Trophoblast cell (in vitro differentiated cells and primary cell): ENCODE measurements around the gene CDK18.
A peak's percentile ranks its signal among the peaks of the same experiment; 100 is the strongest.

ENCODE experiments used
- DNase-seq, 2 donors: peaks; one replicate each; pipeline ENCODE4 v3.0.0-alpha.2; 2016
- H2AFZ ChIP-seq: 2 replicates; pipeline ENCODE4 v1.6.1; 2013; ENCODE audit warnings: low read length, moderate library complexity, mild to moderate bottlenecking; ENCODE audit not compliant: insufficient read depth, poor library complexity
- H2AK5ac ChIP-seq: 2 replicates; pipeline ENCODE4 v1.6.1; 2013; ENCODE audit warnings: mild to moderate bottlenecking, low read length
- H2BK120ac ChIP-seq: 2 replicates; pipeline ENCODE4 v1.6.1; 2013; ENCODE audit warnings: low read length, mild to moderate bottlenecking, moderate library complexity; ENCODE audit not compliant: insufficient read depth, poor library complexity
- H2BK12ac ChIP-seq: 2 replicates; pipeline ENCODE4 v1.6.1; 2013; ENCODE audit warnings: mild to moderate bottlenecking, low read length, moderate library complexity
- H2BK5ac ChIP-seq: 2 replicates; pipeline ENCODE4 v1.6.1; 2013; ENCODE audit warnings: low read length, low read depth, moderate library complexity, mild to moderate bottlenecking; ENCODE audit not compliant: poor library complexity
- H3K14ac ChIP-seq: 2 replicates; pipeline ENCODE4 v1.6.1; 2013; ENCODE audit warnings: mild to moderate bottlenecking, low read length
- H3K18ac ChIP-seq: 2 replicates; pipeline ENCODE4 v1.6.1; 2013; ENCODE audit warnings: mild to moderate bottlenecking, low read length
- H3K23ac ChIP-seq: 2 replicates; pipeline ENCODE4 v1.6.1; 2013; ENCODE audit warnings: low read length
- H3K27ac ChIP-seq: 2 replicates; pipeline ENCODE4 v1.5.1; 2013; ENCODE audit warnings: low read depth, mild to moderate bottlenecking, inconsistent platforms, low read length, moderate library complexity
- H3K27me3 ChIP-seq: 2 replicates; pipeline ENCODE4 v1.6.1; 2013; ENCODE audit warnings: inconsistent platforms, mild to moderate bottlenecking, low read length, moderate library complexity; ENCODE audit not compliant: insufficient read depth
- H3K36me3 ChIP-seq, 2 experiments: 1 replicate in 1 of 2; 2 replicates in 1 of 2; pipeline ENCODE4 v1.6.1; 2013; ENCODE audit warnings: low read length in 2 of 2, mild to moderate bottlenecking in 2 of 2, moderate library complexity in 1 of 2; ENCODE audit not compliant: insufficient read depth in 2 of 2, control insufficient read depth in 1 of 2
- H3K4ac ChIP-seq: 2 replicates; pipeline ENCODE4 v1.6.1; 2013; ENCODE audit warnings: low read depth, mild to moderate bottlenecking, low read length, moderate library complexity
- H3K4me1 ChIP-seq, 2 experiments: 1 replicate in 1 of 2; 2 replicates in 1 of 2; pipeline ENCODE4 v1.6.1; 2013; ENCODE audit warnings: low read length in 2 of 2, mild to moderate bottlenecking in 2 of 2, moderate library complexity in 1 of 2; ENCODE audit not compliant: insufficient read depth in 2 of 2, control insufficient read depth in 1 of 2
- H3K4me2 ChIP-seq: 2 replicates; pipeline ENCODE4 v1.6.1; 2013; ENCODE audit warnings: inconsistent platforms, mild to moderate bottlenecking, low read length, moderate library complexity
- H3K4me3 ChIP-seq: 2 replicates; pipeline ENCODE4 v1.5.1; 2013; ENCODE audit warnings: mild to moderate bottlenecking, low read depth, low read length, inconsistent platforms
- H3K79me1 ChIP-seq: one replicate; pipeline ENCODE4 v1.6.1; 2013; ENCODE audit warnings: low read length
- H3K79me2 ChIP-seq: 2 replicates; pipeline ENCODE4 v1.6.1; 2013; ENCODE audit warnings: low read length, mild to moderate bottlenecking; ENCODE audit not compliant: control insufficient read depth, insufficient read depth, poor library complexity
- H3K9ac ChIP-seq: 2 replicates; pipeline ENCODE4 v1.6.1; 2013; ENCODE audit warnings: mild to moderate bottlenecking, low read length
- H3K9me3 ChIP-seq: 2 replicates; pipeline ENCODE4 v1.6.1; 2013; ENCODE audit warnings: low read depth, mild to moderate bottlenecking, control low read depth, inconsistent platforms, low read length; ENCODE audit not compliant: insufficient read depth
- H4K12ac ChIP-seq: 2 replicates; pipeline ENCODE4 v1.6.1; 2013; ENCODE audit warnings: low read depth, mild to moderate bottlenecking, low read length, moderate library complexity
- H4K8ac ChIP-seq: 2 replicates; pipeline ENCODE4 v1.6.1; 2013; ENCODE audit warnings: low read depth, mild to moderate bottlenecking, low read length, moderate library complexity
- H4K91ac ChIP-seq: one replicate; pipeline ENCODE4 v1.6.1; 2013; ENCODE audit warnings: low read depth, mild to moderate bottlenecking, low read length, moderate library complexity
- whole genome bisulfite sequencing: extraction: QIAGEN DNeasy Blood & Tissue Kit; methylation state at CpG from one replicate; pipeline ENCODE4 v1.1.7; 2013; ENCODE audit warnings: missing lambda C conversion rate; ENCODE audit not compliant: insufficient read length, insufficient coverage; ENCODE audit errors: extremely low coverage; 5-methylcytosine and 5-hydroxymethylcytosine counted together

The CDK18 gene

DNA sequence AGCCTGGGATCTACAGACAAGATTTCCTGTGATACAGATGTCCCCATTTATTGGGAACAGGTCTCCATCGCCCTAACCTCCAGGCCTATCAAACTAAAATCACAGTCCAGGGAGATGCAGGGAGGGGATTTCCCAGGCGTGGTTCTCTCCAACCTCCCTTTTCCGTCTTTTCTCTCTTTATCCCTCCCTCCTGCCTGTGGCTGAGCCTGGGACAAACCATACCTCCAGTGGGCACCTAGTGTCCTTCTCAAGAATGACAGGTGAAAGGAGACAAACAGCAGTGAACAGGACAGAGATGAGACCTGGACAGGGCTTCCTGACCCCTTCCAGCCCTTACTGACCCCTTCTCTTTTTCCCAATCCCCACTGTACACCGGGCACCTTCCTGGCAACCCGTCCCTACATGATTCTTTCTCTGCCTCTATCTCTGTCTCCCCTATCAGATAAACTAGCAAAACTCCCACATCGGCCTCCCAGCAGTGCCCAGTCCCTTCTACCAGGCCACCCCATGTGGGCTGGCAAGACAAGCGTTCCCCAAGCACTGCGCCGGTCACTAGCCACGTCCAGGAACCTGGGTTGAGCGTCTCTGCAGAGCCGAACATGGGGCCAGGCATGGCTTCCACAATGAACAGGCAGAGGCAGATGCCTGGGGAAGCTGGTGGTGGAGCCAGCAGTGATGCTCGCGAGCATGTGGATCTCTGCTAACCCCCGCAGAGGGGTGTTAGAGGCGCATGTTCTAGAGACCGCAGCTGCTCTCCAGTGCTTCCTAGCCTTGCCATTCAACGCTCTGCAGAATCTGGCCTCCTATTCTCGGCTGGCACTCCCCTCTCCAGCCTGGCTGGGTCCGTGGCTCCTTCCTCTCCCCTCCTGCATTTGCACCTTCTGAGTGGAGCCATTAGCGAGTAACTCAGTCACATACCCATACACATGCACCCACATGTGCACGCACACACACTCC lies 72.6 kb downstream of the CDK18 start:
- H3K36me3 ChIP-seq = no peaks in the 10 kb centered on the region
- H2BK5ac ChIP-seq = no peak overlapping the region
- no peak overlapping the region for H3K4ac ChIP-seq
- no peak overlapping the region for H2AK5ac ChIP-seq
- no peak overlapping the region for H3K18ac ChIP-seq
- H4K12ac ChIP-seq = no peak overlapping the region
- no peak overlapping the region for H2BK12ac ChIP-seq
- H4K8ac ChIP-seq = no peak overlapping the region
- no peak overlapping the region for H3K23ac ChIP-seq
- no peak overlapping the region for H3K14ac ChIP-seq
- no peak overlapping the region for H2AFZ ChIP-seq
- DNase-seq = no peak
- H3K27ac ChIP-seq = no peak overlapping the region
- peaks cover 3% of the 10 kb centered on the region for H3K9me3 ChIP-seq
- H3K4me2 ChIP-seq = no peak overlapping the region
- no peak overlapping the region for H4K91ac ChIP-seq
- WGBS = no CpG with 5 or more reads among the region's 22 CpGs
- no peak overlapping the region for H3K4me3 ChIP-seq
- H3K4me1 ChIP-seq = peaks cover 0 to 1% of the 10 kb centered on the region in 2 experiments
- H3K27me3 ChIP-seq = no peaks in the 10 kb centered on the region
- H3K9ac ChIP-seq = no peak overlapping the region
- no peaks in the 10 kb centered on the region for H3K79me2 ChIP-seq
- no peaks in the 10 kb centered on the region for H3K79me1 ChIP-seq
- no peak overlapping the region for H2BK120ac ChIP-seq

DNA sequence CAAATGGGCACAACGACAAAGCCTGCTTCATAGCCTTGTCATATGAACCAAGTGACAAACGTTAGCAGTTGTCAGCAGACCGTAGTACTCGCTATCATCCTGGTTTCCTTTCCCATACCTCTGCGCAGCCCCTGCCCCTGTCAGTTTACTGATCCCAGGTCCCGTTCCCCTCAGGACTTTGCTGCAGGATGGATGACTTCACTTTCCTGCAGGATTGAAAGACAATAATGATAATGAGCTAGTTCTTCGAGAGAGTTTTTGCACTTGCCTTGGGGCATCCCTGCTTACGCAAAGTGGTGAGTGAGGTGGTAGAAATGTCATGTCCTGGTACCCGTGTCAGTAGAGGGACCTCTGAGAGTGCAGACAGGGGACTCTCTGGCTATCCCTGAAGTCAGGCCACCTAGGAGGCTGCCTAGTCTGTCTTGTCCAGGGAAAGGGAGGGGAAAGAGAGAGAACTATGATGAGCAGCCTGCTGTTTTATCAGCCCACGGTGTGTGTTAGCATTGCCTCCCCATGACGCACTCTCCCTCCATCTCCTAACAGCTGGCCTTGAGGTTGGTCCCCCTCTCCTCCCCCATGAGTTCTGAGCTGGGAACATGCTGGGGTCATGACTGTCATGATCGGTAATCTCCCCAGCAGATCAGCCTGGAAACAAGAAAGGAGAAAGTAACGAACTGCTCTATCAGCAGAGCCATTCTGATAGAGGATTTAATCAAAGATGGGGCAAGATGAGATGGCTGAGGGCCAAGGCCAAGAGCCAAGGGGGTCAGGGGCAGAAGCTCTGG lies 73.6 kb downstream of the CDK18 start:
- H3K4me2 ChIP-seq = no peak overlapping the region
- H3K27me3 ChIP-seq = no peaks in the 10 kb centered on the region
- no peak overlapping the region for H2AK5ac ChIP-seq
- no peak overlapping the region for H3K27ac ChIP-seq
- WGBS = no CpG with 5 or more reads among the region's 13 CpGs
- H2BK120ac ChIP-seq = no peak overlapping the region
- H4K8ac ChIP-seq = no peak overlapping the region
- no peak overlapping the region for H4K12ac ChIP-seq
- H3K4me3 ChIP-seq = no peak overlapping the region
- no peak overlapping the region for H2AFZ ChIP-seq
- H3K14ac ChIP-seq = no peak overlapping the region
- H3K79me2 ChIP-seq = no peaks in the 10 kb centered on the region
- no peak overlapping the region for H3K9ac ChIP-seq
- peaks cover 3% of the 10 kb centered on the region for H3K9me3 ChIP-seq
- H2BK5ac ChIP-seq = no peak overlapping the region
- no peak overlapping the region for H2BK12ac ChIP-seq
- no peaks in the 10 kb centered on the region for H3K79me1 ChIP-seq
- peak; percentile 60 to 75 for DNase-seq
- no peaks in the 10 kb centered on the region for H3K36me3 ChIP-seq
- H3K4ac ChIP-seq = no peak overlapping the region
- no peak overlapping the region for H3K18ac ChIP-seq
- no peak overlapping the region for H3K23ac ChIP-seq
- no peak overlapping the region for H4K91ac ChIP-seq
- peaks cover 0 to 1% of the 10 kb centered on the region in 2 experiments for H3K4me1 ChIP-seq

- no peak overlapping the region for H2BK120ac ChIP-seq
- H3K79me2 ChIP-seq = no peaks in the 10 kb centered on the region
- H2AK5ac ChIP-seq = no peak overlapping the region
- no peak overlapping the region for H3K18ac ChIP-seq
- no peak overlapping the region for H3K27ac ChIP-seq
- H3K79me1 ChIP-seq = no peaks in the 10 kb centered on the region
- no peak overlapping the region for H4K12ac ChIP-seq
- no peak overlapping the region for H3K23ac ChIP-seq
- H3K9me3 ChIP-seq = peaks cover 3% of the 10 kb centered on the region
- H4K8ac ChIP-seq = no peak overlapping the region
- H3K36me3 ChIP-seq = no peaks in the 10 kb centered on the region
- no peak overlapping the region for H2BK12ac ChIP-seq
- H3K4me1 ChIP-seq = peaks cover 0 to 1% of the 10 kb centered on the region in 2 experiments
- H2AFZ ChIP-seq = no peak overlapping the region
- H3K9ac ChIP-seq = no peak overlapping the region
- H3K27me3 ChIP-seq = no peaks in the 10 kb centered on the region
- no peak overlapping the region for H3K4me2 ChIP-seq
- H3K4me3 ChIP-seq = no peak overlapping the region
- WGBS = no CpG with 5 or more reads among the region's 9 CpGs
- no peak overlapping the region for H3K4ac ChIP-seq
- H3K14ac ChIP-seq = no peak overlapping the region
- H4K91ac ChIP-seq = no peak overlapping the region
- no peak overlapping the region for H2BK5ac ChIP-seq
- no peak for DNase-seq
Observed at GRCh38 chr1:205578780-205579571, 74.5 kb downstream of the CDK18 start.

- Histone ChIP-seq H4K8ac (no peak overlapping the region), H3K9ac (no peak overlapping the region), H2AK5ac (no peak overlapping the region), H3K27me3 (no peaks in the 10 kb centered on the region), H3K4me1 (peaks cover 0 to 1% of the 10 kb centered on the region in 2 experiments), H3K79me1 (no peaks in the 10 kb centered on the region), H3K27ac (no peak overlapping the region), H3K36me3 (no peaks in the 10 kb centered on the region), H3K4me3 (no peak overlapping the region), H3K4ac (no peak overlapping the region), H3K79me2 (no peaks in the 10 kb centered on the region), H3K4me2 (no peak overlapping the region), H4K91ac (no peak overlapping the region), H3K14ac (no peak overlapping the region), H3K18ac (no peak overlapping the region), H2AFZ (no peak overlapping the region), H4K12ac (no peak overlapping the region), H2BK12ac (no peak overlapping the region), H3K9me3 (peaks cover 3% of the 10 kb centered on the region), H2BK120ac (no peak overlapping the region), H3K23ac (no peak overlapping the region), H2BK5ac (no peak overlapping the region)
- no peak for DNase-seq
- no CpG with 5 or more reads among the region's 12 CpGs for WGBS
Observed at GRCh38 chr1:205579711-205580110, 75.2 kb downstream of the CDK18 start.
